Measurements from ENCODE around the gene VSTM2L. TPM values are rescaled to one million over a fixed set of nuclear protein-coding genes. Genes with fewer than 3 reads are reported as not detected.

Gene VSTM2L
- total RNA-seq, 4 donors from 2014 or later, result 7.5 to 11.7 (median 10.1) TPM

GRCh38 chr20:37886851-37887297 is 16.1 kb upstream of the VSTM2L start:
- Histone ChIP-seq H3K4me3 (no peak overlapping the region), H3K36me3 (no peaks in the 10 kb centered on the region), H3K27ac (replicated peaks in 1 of 4) (no peak overlapping the region), H3K27me3 (peaks cover 0 to 4% (median 0%) of the 10 kb centered on the region in 4 donors), H3K4me1 (peaks cover 0 to 3% (median 0%) of the 10 kb centered on the region in 4 donors), H3K9me3 (no peaks in the 10 kb centered on the region)
- intact Hi-C loops (cut with DNase I), result no loop called here
- DNase-seq (ENCODE audit: extremely low spot score), result no peak
- WGBS, result 73% methylated on average over 3 of the region's 4 CpGs
- TF ChIP-seq POLR2AphosphoS5 (IDR thresholded peaks at IDR 0.05), result no peak
- no peak for TF ChIP-seq EP300 (IDR thresholded peaks at IDR 0.05)
- TF ChIP-seq CTCF (IDR thresholded peaks at IDR 0.05), result no peak
- no peak for TF ChIP-seq POLR2A (IDR thresholded peaks at IDR 0.05; ENCODE audit: low read depth)

- H3K36me3 ChIP-seq, result no peaks in the 10 kb centered on the region
- WGBS, result 91% methylated on average over 9 of the region's 10 CpGs
- H3K27ac ChIP-seq (replicated peaks in 1 of 4), result no peak overlapping the region
- peaks cover 0 to 4% (median 0%) of the 10 kb centered on the region in 4 donors for H3K27me3 ChIP-seq
- TF ChIP-seq CTCF (IDR thresholded peaks at IDR 0.05) (no peak), POLR2A (IDR thresholded peaks at IDR 0.05; ENCODE audit: low read depth) (no peak), EP300 (IDR thresholded peaks at IDR 0.05) (no peak), POLR2AphosphoS5 (IDR thresholded peaks at IDR 0.05) (no peak)
- H3K9me3 ChIP-seq, result no peaks in the 10 kb centered on the region
- no peak overlapping the region for H3K4me3 ChIP-seq
- intact Hi-C loops (cut with DNase I), result no loop called here
- H3K4me1 ChIP-seq, result no peaks in the 10 kb centered on the region
- DNase-seq (ENCODE audit: extremely low spot score), result no peak
These were observed 14.3 kb upstream of the VSTM2L start for GRCh38 chr20:37888641-37889040.

- no peaks in the 10 kb centered on the region for H3K4me1 ChIP-seq
- DNase-seq (ENCODE audit: extremely low spot score), result no peak
- no peak for TF ChIP-seq EP300 (IDR thresholded peaks at IDR 0.05)
- TF ChIP-seq POLR2A (IDR thresholded peaks at IDR 0.05; ENCODE audit: low read depth), result no peak
- no peak for TF ChIP-seq POLR2AphosphoS5 (IDR thresholded peaks at IDR 0.05)
- no peak for TF ChIP-seq CTCF (IDR thresholded peaks at IDR 0.05)
- no peaks in the 10 kb centered on the region for H3K27me3 ChIP-seq
- no peaks in the 10 kb centered on the region for H3K9me3 ChIP-seq
- 93% methylated on average over 5 of the region's 5 CpGs for WGBS
- intact Hi-C loops (cut with DNase I), result no loop called here
- no peak overlapping the region for H3K4me3 ChIP-seq
- H3K36me3 ChIP-seq, result no peaks in the 10 kb centered on the region
- H3K27ac ChIP-seq (replicated peaks in 1 of 4), result no peak overlapping the region
These were observed 12.8 kb upstream of the VSTM2L start for GRCh38 chr20:37890108-37890507.

GRCh38 chr20:37890643-37891042 is 12.3 kb upstream of the VSTM2L start:
- TF ChIP-seq POLR2A (IDR thresholded peaks at IDR 0.05; ENCODE audit: low read depth) (no peak), EP300 (IDR thresholded peaks at IDR 0.05) (no peak), POLR2AphosphoS5 (IDR thresholded peaks at IDR 0.05) (no peak), CTCF (IDR thresholded peaks at IDR 0.05) (no peak)
- Histone ChIP-seq H3K36me3 (no peaks in the 10 kb centered on the region), H3K4me1 (no peaks in the 10 kb centered on the region), H3K9me3 (no peaks in the 10 kb centered on the region), H3K27me3 (no peaks in the 10 kb centered on the region), H3K27ac (replicated peaks in 1 of 4) (no peak overlapping the region), H3K4me3 (no peak overlapping the region)
- 81% methylated on average over 12 of the region's 13 CpGs for WGBS
- intact Hi-C loops (cut with DNase I), result no loop called here
- no peak for DNase-seq (ENCODE audit: extremely low spot score)

DNA sequence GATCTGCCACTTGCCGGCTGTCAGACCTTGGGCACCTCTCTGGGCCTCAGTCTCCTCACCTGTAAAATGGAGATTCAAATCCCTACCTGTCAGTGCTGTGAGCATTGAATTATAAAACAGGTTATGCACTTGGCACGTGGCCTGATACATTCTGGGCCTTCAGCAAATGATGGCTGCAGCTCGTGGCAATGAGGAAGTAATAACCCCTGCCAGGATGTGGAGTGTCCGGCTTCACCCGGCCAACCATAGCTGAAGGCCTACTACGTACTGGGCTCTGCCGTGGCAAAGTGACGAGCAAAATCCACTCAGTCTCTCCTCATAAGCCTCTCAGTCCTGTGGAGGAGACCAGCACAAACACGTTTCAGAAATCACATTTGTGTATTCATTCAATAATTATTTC is 10.9 kb upstream of the VSTM2L start:
- intact Hi-C loops (cut with DNase I), result no loop called here
- no peaks in the 10 kb centered on the region for H3K36me3 ChIP-seq

More for the DNA sequence above, 10.9 kb upstream of the VSTM2L start:
- DNase-seq (ENCODE audit: extremely low spot score), result no peak
- Histone ChIP-seq H3K27me3 (no peaks in the 10 kb centered on the region), H3K4me1 (peaks cover 5% of the 10 kb centered on the region in 4 donors), H3K9me3 (no peaks in the 10 kb centered on the region), H3K4me3 (no peak overlapping the region), H3K27ac (replicated peaks in 1 of 4) (no peak overlapping the region)
- WGBS, result 61% methylated on average over 8 of the region's 9 CpGs
- TF ChIP-seq POLR2A (IDR thresholded peaks at IDR 0.05; ENCODE audit: low read depth) (no peak), EP300 (IDR thresholded peaks at IDR 0.05) (no peak), CTCF (IDR thresholded peaks at IDR 0.05) (no peak), POLR2AphosphoS5 (IDR thresholded peaks at IDR 0.05) (no peak)
